ENCODE measurements around the gene ARRB2. TPM values are rescaled to one million over a fixed set of nuclear protein-coding genes. Genes with fewer than 3 reads are reported as not detected.

Gene ARRB2
- total RNA-seq, 1 donor from 2014 or later: 354 TPM

GRCh38 chr17:4722678-4723240 lies 12.3 kb downstream of the ARRB2 start:
- intact Hi-C loops (cut with micrococcal nuclease): no loop called here

GRCh38 chr17:4724650-4725049 lies 14.2 kb downstream of the ARRB2 start:
- intact Hi-C loops (cut with micrococcal nuclease): no loop called here

- intact Hi-C loops (cut with micrococcal nuclease): no loop called here
Measured at GRCh38 chr17:4725646-4726310, 15.3 kb downstream of the ARRB2 start.

GRCh38 chr17:4728124-4728523 lies 17.7 kb downstream of the ARRB2 start:
- intact Hi-C loops (cut with micrococcal nuclease): no loop called here

GRCh38 chr17:4733073-4733531 lies 22.7 kb downstream of the ARRB2 start:
- intact Hi-C loops (cut with micrococcal nuclease): no loop called here

- intact Hi-C loops (cut with micrococcal nuclease): no loop called here
Measured at GRCh38 chr17:4734857-4735475, 24.5 kb downstream of the ARRB2 start.

GRCh38 chr17:4735876-4736651 lies 25.6 kb downstream of the ARRB2 start:
- intact Hi-C loops (cut with micrococcal nuclease): no loop called here

GRCh38 chr17:4738136-4739121 lies 28.0 kb downstream of the ARRB2 start:
- intact Hi-C loops (cut with micrococcal nuclease): no loop called here

- intact Hi-C loops (cut with micrococcal nuclease): no loop called here
Measured at GRCh38 chr17:4739122-4740024, 28.9 kb downstream of the ARRB2 start, which contains the start of the genes CXCL16 and ZMYND15. TSS of gene CXCL16 (minus strand) at chr17:4739928. CDS start at chr17:4739339, 589 bp downstream. TSS of gene ZMYND15 (plus strand) at chr17:4739833. CDS start at chr17:4740549, 716 bp downstream.

- intact Hi-C loops (cut with micrococcal nuclease): no loop called here
Measured at GRCh38 chr17:4740025-4740351, 29.6 kb downstream of the ARRB2 start.

- intact Hi-C loops (cut with micrococcal nuclease): no loop called here
Measured at GRCh38 chr17:4740584-4740983, 30.2 kb downstream of the ARRB2 start.

- intact Hi-C loops (cut with micrococcal nuclease): no loop called here
Measured at GRCh38 chr17:4741544-4741943, 31.1 kb downstream of the ARRB2 start.

GRCh38 chr17:4742133-4742532 lies 31.7 kb downstream of the ARRB2 start:
- intact Hi-C loops (cut with micrococcal nuclease): no loop called here

GRCh38 chr17:4742629-4743028 lies 32.2 kb downstream of the ARRB2 start:
- intact Hi-C loops (cut with micrococcal nuclease): no loop called here

GRCh38 chr17:4743216-4743615 lies 32.8 kb downstream of the ARRB2 start:
- intact Hi-C loops (cut with micrococcal nuclease): no loop called here

- intact Hi-C loops (cut with micrococcal nuclease): no loop called here
Measured at GRCh38 chr17:4743898-4744297, 33.5 kb downstream of the ARRB2 start.

- intact Hi-C loops (cut with micrococcal nuclease): no loop called here
Measured at GRCh38 chr17:4744999-4745969, 34.9 kb downstream of the ARRB2 start.

GRCh38 chr17:4747847-4748246 lies 37.4 kb downstream of the ARRB2 start:
- intact Hi-C loops (cut with micrococcal nuclease): no loop called here
